ENCODE measurements around the gene ZNF219.

Gene ZNF219

DNA sequence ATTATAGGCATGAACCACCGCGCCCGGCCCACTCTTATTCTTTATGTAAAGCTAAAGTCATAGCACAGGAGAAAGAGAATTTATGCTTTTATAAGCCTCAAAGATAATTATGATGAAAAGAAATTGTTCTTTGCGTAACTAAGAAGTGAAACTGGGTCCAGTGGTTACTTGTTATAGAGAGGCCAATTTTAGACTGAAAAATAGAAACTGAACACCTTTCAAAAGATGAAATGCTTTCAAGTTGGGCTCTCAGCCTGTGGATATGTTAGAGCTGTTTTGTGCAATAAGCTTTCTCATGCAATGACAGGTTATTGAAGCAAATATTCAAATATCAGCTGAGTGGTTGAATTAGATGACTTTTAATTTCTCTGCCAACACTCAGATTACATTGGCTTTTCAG lies 10.3 kb upstream of the ZNF219 start:
- Histone ChIP-seq H3K27me3 (ENCODE audit: control insufficient read depth, insufficient read depth, low read length) (no peaks in the 10 kb centered on the region), H3K4me1 (ENCODE audit: control insufficient read depth, insufficient read depth, low read length) (peaks cover 9% of the 10 kb centered on the region), H3K4me3 (ENCODE audit: low read length) (no peak overlapping the region), H3K36me3 (ENCODE audit: control insufficient read depth, insufficient read depth, low read length) (no peaks in the 10 kb centered on the region), H3K9ac (ENCODE audit: low read length) (no peak overlapping the region), H3K27ac (ENCODE audit: low read depth, low read length) (no peak overlapping the region)

DNA sequence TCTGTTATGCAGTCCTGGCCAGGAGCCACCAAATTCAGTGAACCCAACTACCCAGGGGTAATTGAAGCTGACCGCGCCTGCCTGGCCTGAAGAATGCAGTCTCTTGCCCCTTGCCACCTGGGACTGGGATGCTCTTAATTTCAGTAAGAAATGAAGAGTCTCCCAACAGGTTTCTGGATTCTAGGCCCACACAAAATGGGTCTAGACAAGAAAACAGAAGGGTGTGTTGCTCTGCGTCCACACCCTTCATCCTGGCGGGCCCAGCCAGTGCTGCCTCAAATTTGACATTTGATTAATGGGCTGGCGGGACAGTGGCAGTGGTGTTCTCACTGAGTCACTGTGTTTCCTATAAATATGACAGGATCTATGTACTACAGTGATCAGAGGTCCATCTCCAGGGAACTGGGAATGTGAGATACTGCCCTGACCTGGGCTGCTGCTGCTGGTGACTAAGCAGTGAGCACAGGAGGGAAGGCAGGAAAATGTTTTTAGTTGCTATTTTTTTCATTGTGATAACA lies 8.9 kb upstream of the ZNF219 start:
- H3K9ac ChIP-seq (ENCODE audit: low read length): no peak overlapping the region
- no peak overlapping the region for H3K27ac ChIP-seq (ENCODE audit: low read depth, low read length)
- no peaks in the 10 kb centered on the region for H3K36me3 ChIP-seq (ENCODE audit: control insufficient read depth, insufficient read depth, low read length)
- peaks cover 15% of the 10 kb centered on the region for H3K4me1 ChIP-seq (ENCODE audit: control insufficient read depth, insufficient read depth, low read length)
- no peaks in the 10 kb centered on the region for H3K27me3 ChIP-seq (ENCODE audit: control insufficient read depth, insufficient read depth, low read length)
- H3K4me3 ChIP-seq (ENCODE audit: low read length): no peak overlapping the region

DNA sequence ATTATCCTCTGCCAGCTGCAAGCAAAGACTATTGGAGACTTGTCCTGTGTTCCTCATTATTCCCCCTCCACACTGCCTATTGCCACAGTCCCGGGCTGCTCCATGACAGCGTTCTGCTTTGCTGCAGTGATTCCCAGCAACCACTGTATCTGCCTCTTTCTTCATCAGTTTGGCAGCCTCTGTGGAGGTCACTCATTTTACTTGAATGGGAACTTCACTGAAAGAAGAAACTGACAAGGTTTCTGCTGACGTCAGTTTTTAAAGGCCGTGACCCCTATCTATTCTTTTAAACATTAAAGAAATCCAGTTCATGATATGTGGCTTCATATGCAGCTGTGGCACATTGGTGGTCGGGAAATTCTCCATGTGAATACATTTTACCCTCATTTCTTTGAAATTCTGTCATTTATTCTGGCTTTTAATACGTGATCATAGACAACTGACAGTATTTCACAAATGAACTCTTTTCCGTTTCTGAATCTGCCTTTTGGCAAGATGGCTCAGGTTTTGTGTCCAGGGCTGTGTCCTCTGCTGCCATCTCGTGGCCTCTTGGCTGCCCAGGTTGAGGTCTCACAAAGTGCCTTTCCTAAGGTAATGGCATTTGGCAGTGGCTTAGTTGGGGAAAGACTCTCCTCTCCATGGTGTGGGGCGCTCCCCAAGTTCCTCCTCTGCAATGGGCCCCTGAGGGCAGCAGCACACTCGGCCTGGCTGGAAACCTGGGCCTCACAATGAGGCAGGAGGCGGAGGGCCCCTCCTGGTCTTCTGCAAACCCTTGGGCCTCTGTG lies 8.2 kb upstream of the ZNF219 start:
- H3K4me3 ChIP-seq (ENCODE audit: low read length): peak overlapping the region; percentile 23
- no peaks in the 10 kb centered on the region for H3K27me3 ChIP-seq (ENCODE audit: control insufficient read depth, insufficient read depth, low read length)
- peak overlapping the region; percentile 24 for H3K9ac ChIP-seq (ENCODE audit: low read length)
- H3K27ac ChIP-seq (ENCODE audit: low read depth, low read length): no peak overlapping the region
- H3K36me3 ChIP-seq (ENCODE audit: control insufficient read depth, insufficient read depth, low read length): no peaks in the 10 kb centered on the region
- H3K4me1 ChIP-seq (ENCODE audit: control insufficient read depth, insufficient read depth, low read length): peaks cover 15% of the 10 kb centered on the region

DNA sequence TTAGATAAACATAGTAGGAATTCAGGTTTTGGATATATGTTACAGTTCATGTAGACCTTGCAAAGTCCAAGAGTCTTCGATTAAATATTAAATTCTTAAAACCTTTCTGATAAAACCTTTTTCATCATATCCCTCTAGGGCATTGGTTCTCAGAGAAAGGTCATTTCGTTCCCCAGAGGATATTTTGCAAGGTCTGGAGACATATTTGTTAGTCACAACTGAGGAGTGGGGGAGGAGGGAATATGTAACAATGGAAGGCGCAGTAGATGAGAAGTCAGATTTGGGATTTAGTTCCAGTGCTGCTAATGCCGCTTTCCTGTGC lies 7.7 kb upstream of the ZNF219 start:
- no peak overlapping the region for H3K4me3 ChIP-seq (ENCODE audit: low read length)
- H3K4me1 ChIP-seq (ENCODE audit: control insufficient read depth, insufficient read depth, low read length): peaks cover 15% of the 10 kb centered on the region
- peak overlapping the region; percentile 24 for H3K9ac ChIP-seq (ENCODE audit: low read length)
- no peaks in the 10 kb centered on the region for H3K27me3 ChIP-seq (ENCODE audit: control insufficient read depth, insufficient read depth, low read length)
- H3K27ac ChIP-seq (ENCODE audit: low read depth, low read length): no peak overlapping the region
- H3K36me3 ChIP-seq (ENCODE audit: control insufficient read depth, insufficient read depth, low read length): no peaks in the 10 kb centered on the region

DNA sequence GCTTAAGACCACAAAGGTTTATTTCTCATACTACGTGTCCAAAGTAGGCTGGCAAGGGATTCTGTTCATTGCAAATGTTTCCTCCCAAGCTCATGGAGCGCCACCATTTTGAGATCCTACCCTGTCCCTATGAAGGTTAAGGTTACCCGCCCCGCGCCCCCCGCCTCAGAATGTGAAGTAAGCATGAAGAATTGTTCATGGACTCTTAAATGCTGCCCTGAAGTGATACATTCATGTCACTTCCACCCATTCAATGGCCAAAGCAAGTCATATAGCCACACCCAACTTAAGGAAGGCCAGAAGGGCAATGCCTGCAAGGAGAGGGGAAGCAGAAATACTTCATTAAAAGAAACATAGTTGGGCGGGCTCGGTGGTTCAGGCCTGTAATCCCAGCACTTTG lies 6.6 kb upstream of the ZNF219 start:
- H3K27ac ChIP-seq (ENCODE audit: low read depth, low read length): peak overlapping the region; percentile 99
- H3K36me3 ChIP-seq (ENCODE audit: control insufficient read depth, insufficient read depth, low read length): no peaks in the 10 kb centered on the region
- no peaks in the 10 kb centered on the region for H3K27me3 ChIP-seq (ENCODE audit: control insufficient read depth, insufficient read depth, low read length)
- peak overlapping the region; percentile 79 for H3K4me3 ChIP-seq (ENCODE audit: low read length)
- H3K4me1 ChIP-seq (ENCODE audit: control insufficient read depth, insufficient read depth, low read length): peaks cover 15% of the 10 kb centered on the region
- no peak overlapping the region for H3K9ac ChIP-seq (ENCODE audit: low read length)

DNA sequence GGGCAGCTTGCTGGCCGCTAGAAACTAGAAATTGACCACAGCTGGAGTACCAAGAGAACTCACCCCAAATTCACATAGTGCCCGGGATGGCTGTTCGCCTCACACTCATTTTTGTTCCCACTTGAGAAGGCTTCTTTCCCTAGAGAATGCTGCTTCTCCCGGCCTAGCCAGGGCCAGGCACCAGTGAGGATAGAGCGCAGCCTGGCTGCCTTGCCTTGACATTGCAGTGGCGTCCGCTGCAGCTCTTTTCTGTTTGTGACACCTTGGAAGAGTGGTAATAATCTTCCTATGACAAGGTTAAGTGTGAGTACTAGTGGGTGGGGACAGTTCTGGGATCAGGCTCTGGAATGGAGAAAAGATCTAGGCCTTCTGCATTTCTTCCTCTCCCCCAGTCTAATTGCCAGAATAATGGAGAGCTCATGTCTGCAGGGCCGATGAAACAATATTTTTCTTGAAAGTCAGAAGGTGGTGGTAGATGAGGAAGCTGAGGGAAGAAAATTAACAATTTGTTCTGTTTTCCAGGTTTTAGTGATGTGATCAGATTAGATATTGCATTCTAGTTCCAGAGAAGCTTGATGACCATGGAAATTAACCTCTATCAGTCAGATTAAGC lies 6.1 kb upstream of the ZNF219 start:
- Histone ChIP-seq H3K9ac (ENCODE audit: low read length) (peak overlapping the region; percentile 43), H3K4me1 (ENCODE audit: control insufficient read depth, insufficient read depth, low read length) (peaks cover 20% of the 10 kb centered on the region), H3K27me3 (ENCODE audit: control insufficient read depth, insufficient read depth, low read length) (no peaks in the 10 kb centered on the region), H3K36me3 (ENCODE audit: control insufficient read depth, insufficient read depth, low read length) (no peaks in the 10 kb centered on the region), H3K4me3 (ENCODE audit: low read length) (peak overlapping the region; percentile 79), H3K27ac (ENCODE audit: low read depth, low read length) (peak overlapping the region; percentile 99)

DNA sequence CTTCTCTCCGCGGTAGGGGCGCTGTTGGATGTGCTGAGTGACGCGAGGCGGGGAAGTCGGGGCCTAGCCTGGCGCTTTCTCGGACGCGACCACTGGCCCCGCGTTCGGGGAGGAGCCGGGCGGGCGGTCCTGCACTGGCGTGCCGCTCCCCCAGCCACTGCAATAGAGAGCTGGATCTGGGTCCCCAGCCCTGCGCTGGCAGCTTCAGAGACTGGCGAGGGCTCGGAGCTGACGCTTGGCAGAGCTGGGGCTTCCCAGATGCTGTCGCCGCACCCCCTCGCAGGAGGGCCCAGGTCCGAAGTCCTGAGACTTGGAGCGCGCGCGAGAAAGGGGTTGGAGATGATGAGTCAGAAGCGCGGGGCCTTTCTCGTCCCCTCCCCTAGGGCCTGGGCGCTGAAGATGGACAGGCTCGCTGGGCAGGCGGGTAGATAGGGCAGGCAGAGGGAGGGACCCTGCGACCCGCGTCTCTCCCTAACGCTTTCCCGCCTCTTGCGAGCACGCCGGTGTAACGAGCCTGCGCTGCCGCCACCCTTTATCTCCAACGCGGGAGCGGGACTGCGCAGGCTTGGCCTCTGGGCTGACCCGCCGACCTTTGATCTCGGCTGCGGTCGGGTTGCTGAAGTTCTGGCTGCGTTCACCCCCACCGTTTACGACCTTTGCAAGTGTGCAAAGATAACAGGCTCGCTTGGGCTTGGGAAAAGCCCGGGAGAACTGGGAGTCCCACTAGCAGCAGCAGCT lies 5.4 kb upstream of the ZNF219 start:
- Histone ChIP-seq H3K36me3 (ENCODE audit: control insufficient read depth, insufficient read depth, low read length) (no peaks in the 10 kb centered on the region), H3K27ac (ENCODE audit: low read depth, low read length) (peak overlapping the region; percentile 99), H3K4me1 (ENCODE audit: control insufficient read depth, insufficient read depth, low read length) (peaks cover 24% of the 10 kb centered on the region), H3K9ac (ENCODE audit: low read length) (peak overlapping the region; percentile 43), H3K27me3 (ENCODE audit: control insufficient read depth, insufficient read depth, low read length) (no peaks in the 10 kb centered on the region), H3K4me3 (ENCODE audit: low read length) (peak overlapping the region; percentile 79)

DNA sequence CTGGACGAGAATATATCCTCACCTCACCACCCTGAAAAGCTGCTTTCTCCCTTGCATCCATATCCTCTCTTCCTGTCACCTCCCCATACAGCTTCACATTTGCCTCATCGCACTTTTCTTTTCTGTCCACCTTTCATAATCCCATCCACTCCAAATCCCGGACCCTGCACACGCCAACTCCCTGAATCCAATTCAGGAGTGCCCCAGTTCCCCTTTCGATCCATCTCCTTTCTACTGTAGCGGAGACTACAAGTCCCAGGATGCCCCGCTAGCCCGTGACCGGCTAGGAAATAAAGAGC lies 4.9 kb upstream of the ZNF219 start:
- Histone ChIP-seq H3K4me3 (ENCODE audit: low read length) (peak overlapping the region; percentile 79), H3K27me3 (ENCODE audit: control insufficient read depth, insufficient read depth, low read length) (no peaks in the 10 kb centered on the region), H3K36me3 (ENCODE audit: control insufficient read depth, insufficient read depth, low read length) (no peaks in the 10 kb centered on the region), H3K27ac (ENCODE audit: low read depth, low read length) (peak overlapping the region; percentile 99), H3K4me1 (ENCODE audit: control insufficient read depth, insufficient read depth, low read length) (peaks cover 24% of the 10 kb centered on the region), H3K9ac (ENCODE audit: low read length) (peak overlapping the region; percentile 32)

DNA sequence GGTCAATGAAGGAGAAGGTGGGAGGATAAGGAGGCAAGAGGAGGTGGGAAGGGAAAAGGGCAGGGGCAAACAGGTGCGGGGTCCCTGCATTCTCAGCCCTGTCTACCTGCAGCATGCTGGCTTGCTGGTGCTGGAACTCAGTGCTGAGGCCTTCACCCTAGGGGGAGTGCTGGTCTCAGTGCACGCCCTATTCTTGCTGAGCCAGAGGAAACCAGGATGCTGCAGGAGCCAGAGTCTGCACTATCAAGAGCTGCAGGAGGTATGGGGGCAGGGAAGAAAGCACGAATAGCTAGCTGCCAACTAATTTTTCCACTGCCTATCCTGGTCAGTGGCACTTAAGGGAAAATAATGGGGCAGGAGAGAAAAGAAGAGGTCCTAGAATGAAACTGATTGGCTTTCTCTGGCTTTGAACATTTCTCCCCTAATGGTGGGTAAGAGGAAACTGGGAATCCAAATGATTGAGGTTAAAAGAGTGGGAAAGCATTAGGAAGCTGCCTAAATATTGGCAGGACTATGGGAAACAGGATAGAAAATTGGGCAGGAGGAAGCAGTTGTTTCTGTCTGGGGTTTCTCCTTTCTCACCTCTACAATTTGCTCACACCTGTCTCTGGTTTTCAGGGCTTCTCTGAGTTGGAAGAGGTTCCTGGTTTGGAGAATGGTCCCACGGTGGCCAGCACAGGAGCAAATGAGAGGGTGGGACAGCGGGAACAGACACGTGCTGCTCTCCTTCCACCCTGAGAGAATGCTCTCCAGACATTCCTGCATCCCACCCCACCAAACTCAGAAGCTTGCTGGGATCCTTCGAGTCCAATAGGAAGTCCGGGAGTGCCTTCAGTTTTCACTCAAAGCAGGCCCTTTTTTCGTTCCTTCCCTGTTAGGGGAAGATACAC lies 4.3 kb upstream of the ZNF219 start:
- H3K4me3 ChIP-seq (ENCODE audit: low read length): peak overlapping the region; percentile 79
- H3K27me3 ChIP-seq (ENCODE audit: control insufficient read depth, insufficient read depth, low read length): no peaks in the 10 kb centered on the region
- peak overlapping the region; percentile 99 for H3K27ac ChIP-seq (ENCODE audit: low read depth, low read length)
- no peaks in the 10 kb centered on the region for H3K36me3 ChIP-seq (ENCODE audit: control insufficient read depth, insufficient read depth, low read length)
- no peak overlapping the region for H3K9ac ChIP-seq (ENCODE audit: low read length)
- peaks cover 24% of the 10 kb centered on the region for H3K4me1 ChIP-seq (ENCODE audit: control insufficient read depth, insufficient read depth, low read length)

DNA sequence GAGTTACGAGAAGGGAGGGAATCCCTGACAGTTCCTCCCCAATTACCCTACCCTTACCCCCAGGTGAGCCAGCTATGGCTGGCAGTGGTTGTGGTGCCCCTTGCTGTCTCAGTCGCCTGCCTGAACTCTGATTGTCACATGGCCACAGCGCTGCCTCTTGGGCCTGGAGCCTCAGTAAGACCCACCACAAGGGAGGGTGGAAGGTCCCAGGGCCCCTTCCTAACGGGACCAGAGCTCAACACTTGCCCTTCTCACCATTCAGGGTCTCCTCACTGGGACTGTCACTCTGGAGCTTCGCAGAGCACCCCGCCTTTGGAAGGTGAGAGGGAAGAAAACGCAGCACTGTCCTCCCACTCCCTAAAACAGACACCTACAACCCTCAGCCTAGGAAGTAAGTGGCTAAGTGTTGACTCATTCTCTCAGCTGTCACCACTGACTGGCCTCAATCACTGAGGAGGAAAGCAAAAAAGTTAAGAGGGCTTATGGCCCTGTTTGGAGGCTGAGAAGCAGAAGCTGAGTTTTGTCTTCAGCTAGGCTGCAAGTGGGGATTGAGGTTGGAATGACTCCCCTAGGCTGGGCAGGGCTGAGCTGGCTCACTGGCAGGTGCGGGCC lies 3.5 kb upstream of the ZNF219 start:
- Histone ChIP-seq H3K36me3 (ENCODE audit: control insufficient read depth, insufficient read depth, low read length) (no peaks in the 10 kb centered on the region), H3K27me3 (ENCODE audit: control insufficient read depth, insufficient read depth, low read length) (no peaks in the 10 kb centered on the region), H3K4me1 (ENCODE audit: control insufficient read depth, insufficient read depth, low read length) (peaks cover 24% of the 10 kb centered on the region), H3K9ac (ENCODE audit: low read length) (no peak overlapping the region), H3K27ac (ENCODE audit: low read depth, low read length) (no peak overlapping the region), H3K4me3 (ENCODE audit: low read length) (no peak overlapping the region)

DNA sequence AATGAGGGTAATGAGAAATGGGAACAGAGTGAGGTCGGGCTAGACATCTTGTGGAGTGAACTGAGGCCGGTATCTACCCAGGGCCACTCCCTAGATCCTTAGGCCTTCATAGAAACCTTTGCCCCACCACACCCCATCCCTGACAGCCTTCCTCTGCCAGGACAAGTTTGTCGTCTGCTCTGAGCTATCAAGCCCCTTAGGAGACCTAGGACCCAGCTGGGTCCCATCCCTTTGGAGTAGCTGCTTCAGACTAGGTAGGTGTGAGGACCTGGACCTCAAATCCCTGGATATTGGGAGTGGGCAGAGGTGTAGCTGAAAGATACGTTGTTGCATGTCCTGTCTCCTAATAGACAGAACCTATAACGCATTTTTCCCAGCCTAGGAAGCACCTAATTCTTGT lies 2.5 kb upstream of the ZNF219 start, which contains the start of gene TMEM253:
TMEM253 (plus strand) TSS at position 136 of the 400 bp plus-strand sequence. CDS start 278 bp downstream, outside the sequence.
- peaks cover 28% of the 10 kb centered on the region for H3K4me1 ChIP-seq (ENCODE audit: control insufficient read depth, insufficient read depth, low read length)
- H3K27me3 ChIP-seq (ENCODE audit: control insufficient read depth, insufficient read depth, low read length): no peaks in the 10 kb centered on the region
- H3K4me3 ChIP-seq (ENCODE audit: low read length): peak within 1 kb of the TSS; percentile 1
- peak within 1 kb of the TSS; percentile 92 for H3K27ac ChIP-seq (ENCODE audit: low read depth, low read length)
- no peaks in the 10 kb centered on the region for H3K36me3 ChIP-seq (ENCODE audit: control insufficient read depth, insufficient read depth, low read length)
- peak within 1 kb of the TSS; percentile 11 for H3K9ac ChIP-seq (ENCODE audit: low read length)
